ENCODE results near the gene XRCC5.

- TF ChIP-seq EZH2 (IDR thresholded peaks at IDR 0.05; ENCODE audit: borderline replicate concordance, insufficient read depth, low read depth, low read length, poor library complexity, severe bottlenecking) (no peak), CTCF (IDR thresholded peaks at IDR 0.05) (no peak)
Observed at GRCh38 chr2:216188559-216188850, 79.4 kb downstream of the XRCC5 start.
